VCaP (cell line): Measurements from ENCODE around the gene TREML4.
"Not testable (repeated sequence)": the region's sequence is repeated elsewhere in the genome, so short reads cannot be mapped to it uniquely, and the experiment has no call there.

Experiments used
- H3K27ac ChIP-seq: fragments of 450-650 bp; 2 replicates; pipeline ENCODE4 v1.5.1; 2017
- CTCF ChIP-seq: fragments of 450-650 bp; conservative IDR thresholded peaks from 2 replicates; pipeline ENCODE4 v1.5.1; 2017; ENCODE audit warnings: mild to moderate bottlenecking, moderate library complexity

The TREML4 gene

GRCh38 chr6:41228096-41228495, at the start of gene TREML4:
Gene TREML4 (plus strand): TSS chr6:41228349. CDS start chr6:41228428, 79 bp downstream.
- no peak within 1 kb of the TSS for H3K27ac ChIP-seq
- no peak for TF ChIP-seq CTCF

GRCh38 chr6:41179163-41179562, 49.0 kb upstream of the TREML4 start:
- no peak for TF ChIP-seq CTCF
- H3K27ac ChIP-seq: no peak overlapping the region

- no peak overlapping the region for H3K27ac ChIP-seq
- no peak for TF ChIP-seq CTCF
Measured at GRCh38 chr6:41181566-41181965, 46.6 kb upstream of the TREML4 start.

GRCh38 chr6:41182069-41183034, 45.8 kb upstream of the TREML4 start:
- peak; percentile 81 for TF ChIP-seq CTCF
- no peak overlapping the region for H3K27ac ChIP-seq

- H3K27ac ChIP-seq: no peak overlapping the region
- TF ChIP-seq CTCF: no peak
Measured at GRCh38 chr6:41184761-41185160, 43.4 kb upstream of the TREML4 start.

- H3K27ac ChIP-seq: no peak overlapping the region
- no peak for TF ChIP-seq CTCF
Measured at GRCh38 chr6:41186031-41186562, 42.1 kb upstream of the TREML4 start.

- no peak for TF ChIP-seq CTCF
- no peak overlapping the region for H3K27ac ChIP-seq
Measured at GRCh38 chr6:41187924-41188886, 39.9 kb upstream of the TREML4 start.

- H3K27ac ChIP-seq: not testable (repeated sequence)
Measured at GRCh38 chr6:41189046-41189445, 39.1 kb upstream of the TREML4 start.
